SU-DHL-6 (cell line): ENCODE measurements around the gene ST8SIA2.

Experiments used
- CTCF ChIP-seq: fragments of 200-600 bp; sonication (generic); IDR thresholded peaks from one replicate; pipeline ENCODE4 v1.5.1; 2017; ENCODE audit warnings: antibody characterized with exemption, mild to moderate bottlenecking, low read length, moderate library complexity; ENCODE audit not compliant: insufficient read depth, poor library complexity, severe bottlenecking
- EZH2phosphoT487 ChIP-seq: fragments of 200-600 bp; sonication (generic), shearing (Covaris generic); conservative IDR thresholded peaks from 2 replicates; pipeline ENCODE4 v1.6.1; 2018; ENCODE audit warnings: mild to moderate bottlenecking, antibody characterized with exemption, low read length, moderate library complexity, mixed read lengths

DNA sequence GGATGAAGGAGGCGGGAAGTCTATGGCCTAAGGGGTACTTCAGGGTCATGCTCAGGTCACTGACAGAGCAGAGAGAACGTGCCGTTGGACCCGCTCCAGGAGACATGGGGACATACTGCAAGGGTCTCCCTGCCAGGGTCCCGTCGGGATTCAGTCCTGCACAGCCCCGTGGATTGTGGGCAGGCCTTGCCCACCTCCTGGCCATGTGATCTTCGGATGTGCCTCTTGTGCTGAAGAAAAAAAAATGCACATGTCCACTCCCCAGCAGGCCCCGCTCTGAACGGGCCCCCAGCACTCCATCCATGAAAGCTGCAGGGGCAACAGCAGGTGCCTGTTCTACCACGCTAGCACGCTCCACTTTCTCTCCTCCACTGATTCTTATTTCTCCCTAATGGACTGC, 22.9 kb downstream of the ST8SIA2 start:
- TF ChIP-seq CTCF, result no peak
- TF ChIP-seq EZH2phosphoT487, result no peak
